Measurements from ENCODE around the gene MCOLN1.

MCOLN1 gene

DNA sequence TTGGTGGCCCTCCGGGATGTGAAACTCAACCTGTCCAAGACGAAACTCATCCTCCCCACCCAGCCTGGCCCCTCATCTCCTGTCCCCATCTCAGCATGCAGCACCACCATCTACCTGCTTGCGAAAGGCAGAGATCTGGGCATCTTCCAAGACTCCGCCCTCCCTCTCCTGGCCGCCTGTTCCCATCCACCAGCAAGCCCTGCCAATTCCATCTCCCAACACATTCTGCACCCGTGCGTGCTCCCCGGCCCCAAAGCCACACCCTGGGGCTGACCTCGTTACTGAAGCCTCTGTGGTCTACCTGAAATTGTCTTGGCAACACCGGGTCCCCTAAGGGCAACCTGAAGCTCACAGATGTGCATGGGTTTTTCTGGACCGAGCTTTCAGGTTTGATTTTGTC is 60.0 kb downstream of the MCOLN1 start:
- DNase-seq: no peak

Measured in suppressor macrophage treated with lipopolysaccharide for 4 hours (primary cell).